ENCODE data around the gene MMS22L.

Gene MMS22L

DNA sequence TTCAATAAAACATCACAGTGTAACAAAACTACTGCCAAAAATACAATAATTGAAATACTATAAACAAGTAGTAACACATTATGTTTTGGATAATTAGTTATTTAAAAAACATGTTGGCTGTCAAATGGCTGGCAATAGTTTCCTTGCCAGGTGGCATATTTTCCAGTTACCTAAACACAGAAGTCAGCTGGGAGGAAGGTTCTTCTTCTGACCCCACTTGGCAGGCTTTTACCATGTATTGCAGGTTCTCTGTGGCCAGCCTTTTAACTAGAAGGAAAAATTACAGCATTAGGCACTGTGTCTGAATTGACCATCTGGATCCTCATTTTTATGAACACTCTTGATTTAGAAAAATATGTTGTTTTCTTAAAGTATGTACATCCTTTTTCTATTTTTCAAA, 131.4 kb downstream of the MMS22L start:
- TF ChIP-seq ZFX (IDR thresholded peaks at IDR 0.05; ENCODE audit: borderline replicate concordance): no peak
- TF ChIP-seq, protein P1, sequence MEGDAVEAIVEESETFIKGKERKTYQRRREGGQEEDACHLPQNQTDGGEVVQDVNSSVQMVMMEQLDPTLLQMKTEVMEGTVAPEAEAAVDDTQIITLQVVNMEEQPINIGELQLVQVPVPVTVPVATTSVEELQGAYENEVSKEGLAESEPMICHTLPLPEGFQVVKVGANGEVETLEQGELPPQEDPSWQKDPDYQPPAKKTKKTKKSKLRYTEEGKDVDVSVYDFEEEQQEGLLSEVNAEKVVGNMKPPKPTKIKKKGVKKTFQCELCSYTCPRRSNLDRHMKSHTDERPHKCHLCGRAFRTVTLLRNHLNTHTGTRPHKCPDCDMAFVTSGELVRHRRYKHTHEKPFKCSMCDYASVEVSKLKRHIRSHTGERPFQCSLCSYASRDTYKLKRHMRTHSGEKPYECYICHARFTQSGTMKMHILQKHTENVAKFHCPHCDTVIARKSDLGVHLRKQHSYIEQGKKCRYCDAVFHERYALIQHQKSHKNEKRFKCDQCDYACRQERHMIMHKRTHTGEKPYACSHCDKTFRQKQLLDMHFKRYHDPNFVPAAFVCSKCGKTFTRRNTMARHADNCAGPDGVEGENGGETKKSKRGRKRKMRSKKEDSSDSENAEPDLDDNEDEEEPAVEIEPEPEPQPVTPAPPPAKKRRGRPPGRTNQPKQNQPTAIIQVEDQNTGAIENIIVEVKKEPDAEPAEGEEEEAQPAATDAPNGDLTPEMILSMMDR (IDR thresholded peaks at IDR 0.05): no peak
- no peak overlapping the region for H3K27ac ChIP-seq

DNA sequence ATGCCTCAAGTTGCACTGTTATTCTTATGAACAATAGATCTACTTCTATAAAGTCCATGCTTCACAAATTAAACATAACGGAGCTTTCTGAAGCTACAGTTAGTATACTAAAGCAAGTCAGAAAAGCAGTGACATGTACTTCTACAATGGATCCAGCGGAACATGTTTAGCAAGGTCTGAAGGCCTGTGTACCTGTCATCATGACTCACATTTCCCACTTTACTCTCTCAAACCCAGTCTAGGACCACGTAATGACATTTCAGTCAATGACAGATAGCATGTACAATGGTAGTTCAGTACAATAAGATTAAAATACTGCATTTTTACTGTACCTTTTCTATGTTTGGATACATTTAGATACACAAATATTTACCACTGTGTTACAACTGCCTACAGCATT, 132.1 kb downstream of the MMS22L start:
- TF ChIP-seq, protein P1 (IDR thresholded peaks at IDR 0.05): no peak
- no peak overlapping the region for H3K27ac ChIP-seq

DNA sequence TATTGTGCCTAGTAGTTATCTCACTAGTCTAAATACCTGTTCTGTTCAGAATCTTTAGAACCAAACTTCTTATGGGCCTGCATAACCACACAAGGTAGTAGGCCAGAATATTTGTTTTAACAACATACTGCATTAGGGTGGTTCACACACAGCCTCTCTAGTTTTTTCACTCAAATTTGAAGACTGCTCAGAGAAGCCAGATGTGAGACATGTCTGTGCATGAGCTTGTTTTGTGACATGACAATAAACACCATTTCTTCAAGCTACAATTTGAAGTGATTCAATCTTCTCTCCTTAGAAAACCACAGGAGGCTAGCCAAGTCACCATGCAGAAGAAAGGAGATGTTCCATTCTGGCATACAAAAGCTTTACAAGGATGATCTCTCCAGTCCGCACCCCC, 135.6 kb downstream of the MMS22L start:
- no peak overlapping the region for H3K27ac ChIP-seq
- TF ChIP-seq, protein P1 (IDR thresholded peaks at IDR 0.05): no peak
- no peak for TF ChIP-seq ZFX (IDR thresholded peaks at IDR 0.05; ENCODE audit: borderline replicate concordance)

DNA sequence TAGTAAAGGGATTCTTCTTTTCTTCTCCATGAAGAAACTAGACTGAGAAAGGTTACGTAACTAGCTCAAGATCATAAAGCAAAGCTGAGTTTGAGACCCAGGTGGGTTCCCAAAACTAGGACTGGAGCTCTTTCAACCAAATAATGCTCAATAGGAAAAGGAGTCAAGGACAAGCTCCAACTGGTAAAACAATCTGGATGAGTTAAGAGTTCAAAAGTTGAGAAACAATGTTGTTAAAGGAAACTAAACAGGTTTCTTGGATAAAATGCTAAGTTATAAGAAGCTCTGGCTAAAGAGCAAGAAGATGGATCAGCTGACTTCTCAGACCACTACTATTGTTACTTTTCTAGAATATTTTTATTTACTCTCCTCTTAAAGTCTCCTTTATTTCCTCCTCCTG, 137.3 kb downstream of the MMS22L start:
- TF ChIP-seq ZFX (IDR thresholded peaks at IDR 0.05; ENCODE audit: borderline replicate concordance): no peak
- TF ChIP-seq, protein P1 (IDR thresholded peaks at IDR 0.05): no peak
- no peak overlapping the region for H3K27ac ChIP-seq

DNA sequence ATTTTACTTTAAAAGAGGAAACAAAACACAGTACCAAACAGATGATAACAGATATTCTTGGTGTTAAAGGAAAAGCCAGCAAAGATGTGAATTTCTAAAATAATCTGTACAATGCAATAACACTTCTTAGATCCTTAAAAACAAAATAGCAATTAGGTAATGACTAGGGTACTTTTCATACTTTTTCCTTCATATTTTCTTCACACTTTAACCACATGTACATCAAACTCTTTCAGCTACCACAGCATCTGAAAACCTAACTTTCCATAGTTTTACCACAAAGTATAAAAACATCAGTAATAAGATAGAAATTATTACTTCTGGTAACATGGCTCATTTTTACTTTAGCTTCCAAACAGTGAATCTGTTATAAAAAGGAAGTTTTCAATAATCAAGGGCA, 141.3 kb downstream of the MMS22L start:
- no peak overlapping the region for H3K27ac ChIP-seq
- TF ChIP-seq, protein P1 (IDR thresholded peaks at IDR 0.05): no peak
- no peak for TF ChIP-seq ZFX (IDR thresholded peaks at IDR 0.05; ENCODE audit: borderline replicate concordance)

DNA sequence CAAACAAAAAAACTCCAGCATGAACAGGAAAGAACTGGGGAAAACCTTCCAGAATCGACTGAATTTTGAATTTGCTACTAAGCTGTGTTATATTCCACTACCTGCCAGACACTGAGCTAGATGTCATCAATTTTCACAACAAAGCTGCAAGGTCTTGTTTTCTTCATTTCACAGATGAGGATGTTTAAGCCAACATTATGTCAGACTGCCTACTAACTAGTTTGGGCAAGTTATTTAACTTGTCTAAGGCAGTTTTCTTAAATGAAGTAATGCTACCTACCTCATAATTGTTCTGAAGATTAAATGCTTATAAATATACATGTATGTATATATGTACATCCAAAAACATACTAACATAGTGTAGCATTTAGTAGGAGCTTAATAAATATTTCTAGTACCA, 144.4 kb downstream of the MMS22L start:
- no peak overlapping the region for H3K27ac ChIP-seq
- no peak for TF ChIP-seq ZFX (IDR thresholded peaks at IDR 0.05; ENCODE audit: borderline replicate concordance)
- TF ChIP-seq, protein P1 (IDR thresholded peaks at IDR 0.05): no peak

DNA sequence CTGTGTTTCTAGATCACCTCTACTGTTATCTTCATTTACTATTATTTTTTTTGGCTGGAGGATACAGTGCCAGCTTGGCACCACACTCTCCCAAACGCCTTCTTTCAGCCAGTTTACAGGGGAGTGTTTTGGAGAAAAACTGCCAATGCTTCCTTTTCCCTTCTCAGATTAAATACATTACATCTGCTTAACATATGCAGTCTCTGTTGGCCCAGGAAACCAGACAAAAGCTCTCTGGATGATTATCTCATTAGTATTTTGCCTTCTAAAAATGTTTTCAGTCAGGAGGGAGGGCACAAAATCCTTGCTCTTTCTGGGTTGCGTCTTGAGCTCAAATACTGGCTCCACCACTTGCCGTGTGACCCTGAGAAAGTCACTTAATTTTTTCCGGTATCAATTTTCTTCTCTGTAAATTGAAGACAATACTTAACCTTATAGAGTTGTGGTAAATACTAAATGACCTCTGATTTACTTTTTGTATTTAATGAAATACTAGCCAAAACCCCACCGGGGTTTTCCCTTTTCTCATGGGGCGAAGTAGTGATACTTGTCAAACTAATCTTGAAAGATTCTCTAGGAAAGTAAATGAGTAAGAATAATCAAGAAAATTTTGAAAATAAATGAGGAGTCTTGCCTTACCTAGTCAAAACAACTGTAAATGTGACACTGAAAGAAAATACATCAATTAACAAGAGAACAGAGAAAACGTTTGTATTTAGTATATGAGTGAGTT, 146.2 kb downstream of the MMS22L start:
- H3K27ac ChIP-seq: no peak overlapping the region
- TF ChIP-seq ZFX (IDR thresholded peaks at IDR 0.05; ENCODE audit: borderline replicate concordance): no peak
- TF ChIP-seq, protein P1 (IDR thresholded peaks at IDR 0.05): no peak
